ENCODE data around the gene NTNG1.
"Not testable (repeated sequence)": the region's sequence is repeated elsewhere in the genome, so short reads cannot be mapped to it uniquely, and the experiment has no call there.

Gene NTNG1

DNA sequence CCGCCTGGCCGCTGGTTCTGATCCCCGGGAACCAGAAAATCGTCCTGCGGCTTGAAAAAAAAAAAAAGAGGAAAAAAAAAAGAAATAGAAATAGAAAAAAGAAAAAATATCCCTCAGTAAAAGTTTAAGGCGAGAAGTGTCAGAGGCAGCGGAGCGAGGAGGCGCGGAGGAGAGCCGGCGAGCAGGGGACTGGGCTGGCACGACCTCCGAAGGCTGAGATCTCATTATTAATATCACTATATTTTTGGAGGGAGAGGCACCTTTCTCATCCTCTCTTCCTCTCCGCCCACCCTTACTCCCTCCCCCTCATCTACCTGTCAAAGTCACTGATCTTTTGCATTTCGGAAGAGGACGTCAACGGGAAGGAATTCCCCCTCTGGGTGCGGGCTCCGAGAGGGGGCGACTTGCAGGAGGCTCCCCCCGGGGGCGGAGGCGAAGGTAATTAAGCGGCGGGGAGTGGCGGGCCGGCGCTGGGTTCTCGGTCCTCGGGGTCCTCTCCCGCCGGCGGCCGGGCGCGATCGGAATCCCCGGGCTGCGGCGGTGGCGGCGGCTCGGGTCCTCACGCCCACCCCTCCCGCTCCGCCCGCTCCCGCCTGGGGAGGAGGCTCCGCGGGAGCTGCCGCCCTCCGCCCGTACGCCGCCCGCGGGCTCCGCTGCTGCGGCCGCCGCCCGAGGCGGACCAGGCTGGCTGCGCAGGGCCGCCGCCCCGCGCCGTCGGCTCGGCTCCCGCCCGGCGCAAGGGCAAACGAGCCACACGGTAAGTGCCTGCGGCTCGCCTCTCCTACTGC is at the start of gene NTNG1:
TSS of gene NTNG1 (plus strand) at position 337 of the 788 bp plus-strand sequence.
- ATAC-seq: peak; percentile 55
- Mint-ChIP-seq H3K27me3 (peaks cover 52% of the 10 kb centered on the region), H3K4me3 (peak within 1 kb of the TSS; percentile 85 to 87), H3K27ac (peak within 1 kb of the TSS in 1 of 2 donors; percentile 25), H3K4me1 (peaks cover 29% of the 10 kb centered on the region), H3K9me3 (no peaks in the 10 kb centered on the region)
- DNase-seq: peak; percentile 19

DNA sequence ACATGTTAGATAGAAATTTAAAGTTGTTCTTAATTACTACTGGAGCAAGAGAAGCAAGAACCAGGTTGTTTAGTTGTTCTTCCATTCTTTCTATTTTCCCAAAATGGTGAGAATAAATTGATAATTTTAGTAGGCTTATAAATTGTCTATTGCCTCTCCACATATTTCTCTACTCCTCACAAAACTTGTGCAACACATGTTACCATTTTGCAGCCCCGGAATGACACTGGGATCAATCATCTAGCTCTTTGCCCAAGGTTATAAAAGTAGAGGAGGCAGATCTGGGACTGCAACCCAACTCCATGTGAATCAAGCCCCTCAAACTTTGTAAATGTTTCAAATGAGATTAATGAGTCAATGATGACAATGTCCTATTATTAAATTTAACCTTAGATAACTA is 49.4 kb upstream of the NTNG1 start:
- no peak for ATAC-seq
- no peaks in the 10 kb centered on the region for H3K4me1 Mint-ChIP-seq
- no peak for DNase-seq
- no peak overlapping the region for H3K4me3 Mint-ChIP-seq
- H3K9me3 Mint-ChIP-seq: no peaks in the 10 kb centered on the region
- no peaks in the 10 kb centered on the region for H3K27me3 Mint-ChIP-seq
- H3K27ac Mint-ChIP-seq: no peak overlapping the region

DNA sequence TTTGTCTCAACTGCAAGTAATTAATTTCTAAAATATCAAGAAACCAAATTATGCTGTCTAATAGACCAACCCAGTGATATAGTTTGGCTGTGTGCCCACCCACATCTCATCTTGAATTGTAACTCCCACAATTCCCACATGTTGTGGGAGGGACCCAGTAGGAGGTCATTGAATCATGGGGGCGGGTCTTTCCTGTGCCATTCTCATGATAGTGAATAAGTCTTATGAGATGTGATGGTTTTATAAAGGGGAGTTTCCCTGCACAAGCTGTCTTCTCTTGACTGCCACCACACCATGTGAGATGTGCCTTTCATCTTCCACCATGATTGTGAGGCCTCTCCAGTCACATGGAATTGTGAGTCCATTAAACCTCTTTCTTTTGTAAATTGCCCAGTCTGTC is 47.4 kb upstream of the NTNG1 start:
- not testable (repeated sequence) for H3K4me1 Mint-ChIP-seq, DNase-seq, H3K4me3 Mint-ChIP-seq, H3K9me3 Mint-ChIP-seq, H3K27ac Mint-ChIP-seq, ATAC-seq, H3K27me3 Mint-ChIP-seq

DNA sequence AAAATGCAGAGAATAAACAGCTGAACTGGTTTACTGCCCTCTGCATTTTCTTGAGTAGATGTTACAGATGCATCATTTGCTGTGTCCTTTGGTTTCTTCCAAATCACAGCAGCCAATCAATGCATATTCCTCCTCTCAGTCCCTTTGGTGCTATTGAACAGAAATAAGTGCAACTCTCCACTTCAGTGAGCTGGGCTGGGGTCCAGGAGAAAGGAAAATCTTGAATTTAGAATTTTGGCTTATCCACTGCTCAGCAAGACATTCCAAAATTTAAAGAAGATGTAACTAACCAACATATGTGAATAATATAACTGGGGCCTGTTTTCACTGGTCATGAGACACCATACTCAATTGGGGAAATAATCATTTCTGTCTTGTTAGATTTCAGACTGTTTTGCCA is 45.2 kb upstream of the NTNG1 start:
- Mint-ChIP-seq H3K9me3 (no peaks in the 10 kb centered on the region), H3K4me3 (no peak overlapping the region), H3K27me3 (no peaks in the 10 kb centered on the region), H3K27ac (no peak overlapping the region), H3K4me1 (no peaks in the 10 kb centered on the region)
- no peak for DNase-seq
- ATAC-seq: no peak

DNA sequence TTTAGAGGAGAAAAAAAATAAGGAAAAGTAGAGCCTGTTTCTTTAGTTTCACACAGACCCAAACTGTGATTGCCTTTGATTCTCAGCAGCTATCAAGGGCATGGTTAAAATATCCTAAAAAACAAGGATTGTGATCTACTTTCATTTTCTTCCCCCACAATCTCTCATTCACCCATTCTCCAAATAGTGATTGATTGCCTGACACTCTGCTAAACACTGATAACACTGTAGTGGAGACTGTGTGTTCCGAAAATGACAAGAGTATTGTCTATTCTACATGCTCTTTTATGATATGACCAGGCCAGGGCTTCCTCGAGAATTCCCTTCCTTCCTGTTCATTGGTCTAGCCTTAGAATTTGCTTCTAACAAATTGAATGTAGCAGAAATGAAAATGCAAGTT is 44.1 kb upstream of the NTNG1 start:
- DNase-seq (no peak), ATAC-seq (no peak)
- no peaks in the 10 kb centered on the region for H3K9me3 Mint-ChIP-seq
- H3K4me3 Mint-ChIP-seq: no peak overlapping the region
- no peaks in the 10 kb centered on the region for H3K27me3 Mint-ChIP-seq
- no peak overlapping the region for H3K27ac Mint-ChIP-seq
- H3K4me1 Mint-ChIP-seq: peaks cover 5% of the 10 kb centered on the region

DNA sequence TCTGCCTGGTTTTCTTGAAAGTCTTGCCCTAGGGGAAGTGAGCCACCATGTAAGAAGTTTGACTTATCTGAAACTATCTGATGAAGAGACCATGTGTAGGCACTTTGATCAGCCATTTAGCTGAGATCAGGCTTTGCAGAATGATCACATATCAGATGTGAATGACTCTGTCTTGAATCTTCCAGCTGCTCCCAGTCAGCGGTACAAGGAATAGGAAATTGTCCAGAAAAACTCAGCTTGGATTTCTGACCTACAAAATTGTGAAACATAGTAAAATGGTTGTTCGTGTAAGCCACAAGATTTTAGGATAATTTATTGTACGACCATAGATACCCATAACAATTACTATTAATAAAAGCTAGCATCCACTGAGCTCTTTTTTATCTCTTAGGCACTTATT is 41.9 kb upstream of the NTNG1 start:
- ATAC-seq (no peak), DNase-seq (no peak)

DNA sequence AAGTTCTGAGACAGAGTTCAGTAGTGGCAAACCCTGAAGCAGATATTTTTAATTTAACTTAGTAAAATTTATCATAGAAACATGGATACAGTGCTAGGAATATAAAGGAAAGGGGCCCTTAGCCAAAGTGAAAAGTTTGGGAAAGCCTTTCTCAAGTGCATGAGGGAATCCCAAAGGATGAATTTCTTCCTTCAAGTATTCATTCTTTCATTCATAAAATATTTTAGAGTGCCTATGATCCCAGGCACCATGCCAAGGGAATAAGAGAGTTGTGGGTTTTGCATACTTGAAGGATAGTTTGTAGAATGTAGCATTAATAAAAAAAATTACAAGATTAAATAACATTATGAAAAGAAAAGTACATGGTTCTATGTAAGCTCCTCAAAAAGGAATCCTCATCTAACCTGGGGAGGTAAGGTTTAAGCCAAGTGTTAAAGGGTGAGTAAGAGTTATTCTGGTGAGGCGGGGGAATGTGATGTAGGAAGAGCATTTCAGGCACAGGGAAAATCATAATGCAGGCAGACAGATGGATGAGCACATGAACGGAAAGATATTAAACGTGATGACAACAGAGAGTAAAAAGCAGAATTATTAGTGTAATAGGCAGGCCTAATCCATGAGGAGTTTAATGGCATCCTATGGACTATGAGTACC is 40.4 kb upstream of the NTNG1 start:
- Mint-ChIP-seq H3K4me3 (no peak overlapping the region), H3K4me1 (peaks cover 5% of the 10 kb centered on the region)

More for the DNA sequence above, 41.9 kb upstream of the NTNG1 start:
- Mint-ChIP-seq H3K4me3 (no peak overlapping the region), H3K27me3 (no peaks in the 10 kb centered on the region), H3K27ac (no peak overlapping the region), H3K4me1 (peaks cover 5% of the 10 kb centered on the region), H3K9me3 (no peaks in the 10 kb centered on the region)

DNA sequence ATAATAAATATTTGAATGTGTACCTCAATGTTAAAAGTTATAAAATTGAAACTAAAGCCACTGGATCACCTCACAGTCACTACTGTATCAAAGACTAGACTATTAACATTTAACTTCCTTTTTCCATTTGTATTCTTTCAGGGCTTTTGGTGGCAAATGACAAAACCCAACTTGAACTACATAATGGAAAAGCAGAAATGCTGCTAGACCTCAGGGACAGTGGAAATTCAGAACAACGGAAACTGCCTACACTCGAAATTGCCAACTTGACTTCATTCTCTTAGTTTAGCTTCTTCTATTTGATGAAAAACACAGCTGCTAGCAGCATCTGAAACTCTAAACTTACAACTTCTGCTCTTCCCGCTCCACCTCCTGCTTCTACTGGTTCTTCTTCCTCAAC is 34.9 kb upstream of the NTNG1 start:
- no peak overlapping the region for H3K4me3 Mint-ChIP-seq
- ATAC-seq (no peak), DNase-seq (no peak)
- no peaks in the 10 kb centered on the region for H3K27me3 Mint-ChIP-seq
- no peaks in the 10 kb centered on the region for H3K9me3 Mint-ChIP-seq
- H3K4me1 Mint-ChIP-seq: peaks cover 5% of the 10 kb centered on the region
- no peak overlapping the region for H3K27ac Mint-ChIP-seq

More for the DNA sequence above, 40.4 kb upstream of the NTNG1 start:
- Mint-ChIP-seq H3K9me3 (no peaks in the 10 kb centered on the region), H3K27me3 (no peaks in the 10 kb centered on the region), H3K27ac (no peak overlapping the region)
- ATAC-seq: no peak
- no peak for DNase-seq

DNA sequence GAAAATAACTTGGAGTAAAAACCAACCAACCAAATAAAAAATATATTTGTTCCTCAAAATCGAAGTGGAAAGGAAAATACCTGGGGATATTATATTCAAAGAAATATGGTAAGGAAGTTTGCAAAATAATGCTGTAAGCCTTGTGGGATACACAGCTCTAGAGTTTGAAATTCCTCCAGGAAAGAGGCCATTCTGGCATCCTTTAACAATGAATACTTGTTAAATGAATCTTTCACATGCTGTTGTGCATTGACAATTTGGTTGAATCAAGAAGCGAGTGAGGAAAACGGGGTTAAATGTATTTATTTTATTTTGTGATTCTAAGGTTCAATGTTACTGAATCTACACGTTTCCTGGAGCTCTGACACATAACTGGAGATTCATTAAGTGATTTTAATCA is 30.5 kb upstream of the NTNG1 start:
- peaks cover 2% of the 10 kb centered on the region for H3K27me3 Mint-ChIP-seq
- H3K9me3 Mint-ChIP-seq: no peaks in the 10 kb centered on the region
- H3K4me1 Mint-ChIP-seq: no peaks in the 10 kb centered on the region
- DNase-seq: no peak
- ATAC-seq: no peak
- H3K27ac Mint-ChIP-seq: no peak overlapping the region
- H3K4me3 Mint-ChIP-seq: no peak overlapping the region

DNA sequence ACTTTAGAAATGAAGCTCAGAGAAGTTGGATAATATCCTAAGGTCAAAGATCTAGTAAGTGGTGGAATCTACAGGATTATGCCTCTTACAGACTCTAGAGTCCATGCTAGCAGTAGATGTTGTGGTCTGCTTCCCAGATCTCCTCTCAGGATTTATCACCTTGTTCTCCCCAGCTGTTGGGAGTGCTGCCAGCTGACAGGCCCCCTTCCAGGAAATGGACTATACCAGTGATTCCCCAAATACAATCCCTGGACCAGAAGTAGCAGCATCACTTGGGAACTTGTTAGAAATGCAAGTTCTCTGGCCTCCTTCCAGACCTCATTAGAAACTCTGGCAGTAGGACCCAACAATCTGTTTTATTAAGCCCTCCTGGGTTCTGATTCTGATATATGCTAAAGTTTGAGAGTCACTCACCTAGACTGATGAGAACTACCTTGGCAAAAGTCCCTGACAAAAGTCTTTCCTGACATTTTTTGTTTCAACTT is 24.5 kb upstream of the NTNG1 start:
- no peaks in the 10 kb centered on the region for H3K9me3 Mint-ChIP-seq
- H3K4me3 Mint-ChIP-seq: no peak overlapping the region
- peaks cover 33% of the 10 kb centered on the region for H3K27me3 Mint-ChIP-seq
- no peak overlapping the region for H3K27ac Mint-ChIP-seq
- H3K4me1 Mint-ChIP-seq: no peaks in the 10 kb centered on the region
- no peak for DNase-seq
- no peak for ATAC-seq

DNA sequence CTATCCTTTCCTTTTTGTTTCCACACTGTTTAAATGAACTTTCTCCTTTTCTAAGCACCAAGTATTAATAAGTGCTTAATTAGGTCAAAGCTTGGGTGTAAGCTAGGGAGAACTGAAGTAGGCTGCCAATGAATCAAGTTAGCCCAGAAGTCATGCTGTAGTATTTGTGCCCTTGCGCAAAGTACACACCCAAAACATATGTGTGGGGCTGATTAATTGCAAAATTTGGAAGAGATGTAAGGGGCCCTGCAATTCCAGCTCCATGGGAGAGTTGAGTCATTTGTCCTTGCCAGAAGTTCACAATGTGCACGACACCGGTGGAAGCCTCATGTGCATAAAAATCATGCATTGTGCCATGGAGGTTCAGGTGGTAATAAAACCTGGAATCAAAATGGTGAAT is 18.6 kb upstream of the NTNG1 start:
- Mint-ChIP-seq H3K9me3 (no peaks in the 10 kb centered on the region), H3K4me3 (no peak overlapping the region), H3K4me1 (no peaks in the 10 kb centered on the region), H3K27me3 (peaks cover 37% of the 10 kb centered on the region), H3K27ac (no peak overlapping the region)
- no peak for ATAC-seq
- DNase-seq: no peak

DNA sequence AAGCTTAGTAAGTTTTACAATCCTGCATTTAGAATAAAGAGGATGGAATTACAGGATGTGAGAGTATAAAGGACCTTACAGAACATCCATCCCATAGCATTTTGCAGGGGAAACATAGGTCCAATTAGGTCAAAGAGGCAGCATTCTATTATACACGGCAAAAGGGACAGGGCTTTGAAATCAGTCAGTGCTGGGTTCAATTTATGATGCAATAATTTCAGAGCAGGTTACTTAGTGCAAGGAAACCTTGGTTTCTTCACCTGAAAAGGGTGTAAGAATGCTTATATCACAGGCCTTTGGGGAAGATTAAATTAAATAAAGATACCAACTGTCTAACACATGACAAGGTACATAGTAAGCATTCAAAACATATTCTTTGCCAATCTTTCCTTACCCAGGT is 17.1 kb upstream of the NTNG1 start:
- H3K4me1 Mint-ChIP-seq: no peaks in the 10 kb centered on the region
- no peak overlapping the region for H3K27ac Mint-ChIP-seq
- H3K27me3 Mint-ChIP-seq: peaks cover 36% of the 10 kb centered on the region
- no peak for ATAC-seq
- no peaks in the 10 kb centered on the region for H3K9me3 Mint-ChIP-seq
- H3K4me3 Mint-ChIP-seq: no peak overlapping the region
- no peak for DNase-seq

DNA sequence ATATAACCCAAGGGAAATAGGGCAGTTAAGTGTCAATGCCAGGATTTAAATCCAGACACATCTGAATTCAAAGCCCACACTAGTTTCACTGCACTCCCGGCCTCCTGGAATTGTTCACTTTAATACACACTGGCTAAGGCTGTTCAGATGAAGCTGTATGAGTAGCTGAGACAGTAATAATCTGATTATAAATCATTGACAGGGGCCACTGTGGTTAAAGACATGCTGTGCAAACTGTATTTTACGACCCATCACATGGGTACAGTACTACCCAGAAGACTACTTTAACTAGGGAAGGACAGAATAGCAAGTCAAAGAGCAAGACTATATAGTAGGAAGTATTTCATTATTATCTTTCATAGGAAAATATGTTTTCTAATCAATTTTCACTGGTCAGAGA is 16.1 kb upstream of the NTNG1 start:
- no peak overlapping the region for H3K4me3 Mint-ChIP-seq
- ATAC-seq (no peak), DNase-seq (no peak)
- H3K27ac Mint-ChIP-seq: no peak overlapping the region
- H3K4me1 Mint-ChIP-seq: no peaks in the 10 kb centered on the region
- no peaks in the 10 kb centered on the region for H3K9me3 Mint-ChIP-seq
- H3K27me3 Mint-ChIP-seq: peaks cover 38% of the 10 kb centered on the region

DNA sequence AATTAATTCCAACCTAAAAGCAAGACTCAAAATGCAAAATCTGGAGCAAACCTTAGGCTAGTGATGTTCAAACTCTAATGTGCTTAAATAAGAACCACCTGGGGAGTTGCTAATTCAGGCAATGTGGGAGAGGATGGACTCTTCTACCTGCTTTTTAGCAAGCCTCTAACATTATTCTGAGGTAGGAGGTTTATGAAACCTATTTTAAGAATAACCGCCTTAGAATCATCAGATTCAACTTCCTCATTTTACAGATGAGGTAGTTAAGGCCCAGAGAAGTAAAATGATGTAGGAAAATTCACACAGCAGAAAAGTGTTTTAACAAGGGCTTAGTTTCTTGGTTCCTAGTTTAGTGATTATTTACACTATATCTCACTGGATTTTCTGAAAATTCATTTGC is 8.6 kb upstream of the NTNG1 start:
- ATAC-seq: no peak
- Mint-ChIP-seq H3K27ac (no peak overlapping the region), H3K27me3 (peaks cover 34% of the 10 kb centered on the region), H3K4me3 (no peak overlapping the region), H3K9me3 (no peaks in the 10 kb centered on the region), H3K4me1 (no peaks in the 10 kb centered on the region)
- no peak for DNase-seq

DNA sequence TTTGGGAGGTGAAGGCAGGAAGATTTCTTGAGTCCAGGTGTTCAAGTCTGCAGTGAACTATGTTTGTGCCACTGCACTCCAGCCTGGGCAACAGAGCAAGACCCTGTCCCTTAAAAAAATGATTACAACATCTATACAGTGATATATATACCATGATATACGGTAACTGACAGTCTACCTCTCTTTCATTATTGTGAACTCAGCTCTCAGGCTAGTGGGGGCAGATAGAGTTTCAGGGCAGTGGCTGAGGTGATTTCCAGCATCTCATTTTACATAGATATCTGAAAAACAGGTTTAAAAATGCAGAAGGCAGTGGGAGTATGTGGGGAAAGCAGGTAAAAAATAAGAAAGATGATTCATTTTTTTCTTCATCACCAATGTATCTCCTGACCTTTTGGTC is 8.1 kb upstream of the NTNG1 start:
- ATAC-seq: peak; percentile 71
- Mint-ChIP-seq H3K9me3 (no peaks in the 10 kb centered on the region), H3K4me1 (no peaks in the 10 kb centered on the region), H3K27me3 (peaks cover 40% of the 10 kb centered on the region), H3K4me3 (no peak overlapping the region), H3K27ac (no peak overlapping the region)
- DNase-seq: no peak

DNA sequence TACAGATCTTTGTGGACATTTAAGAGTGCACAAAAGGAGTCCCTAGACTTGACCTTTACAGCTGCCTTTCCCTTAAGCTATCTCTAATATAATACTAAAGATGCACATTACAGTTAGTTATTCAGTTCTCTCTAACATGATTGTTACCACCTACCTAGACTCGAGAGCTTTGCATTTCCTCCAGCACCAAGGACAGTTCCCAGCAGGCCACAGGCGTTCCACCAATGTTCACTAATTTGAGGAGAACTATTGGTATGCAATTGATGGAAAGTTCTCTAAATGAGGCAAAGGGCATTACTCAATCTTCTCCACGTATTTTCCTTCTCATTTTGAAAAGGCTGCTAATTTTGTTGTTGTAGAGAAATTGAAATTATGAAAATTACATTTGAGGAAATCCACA is 5.4 kb upstream of the NTNG1 start:
- no peak for ATAC-seq
- Mint-ChIP-seq H3K27ac (no peak overlapping the region), H3K9me3 (no peaks in the 10 kb centered on the region), H3K27me3 (peaks cover 51% of the 10 kb centered on the region), H3K4me3 (no peak overlapping the region), H3K4me1 (peaks cover 18% of the 10 kb centered on the region)
- no peak for DNase-seq
